EH (cell line): ENCODE results near the gene PNMT.

Experiments
- DNase-seq: peaks from one replicate; pipeline ENCODE4 v3.0.0-alpha.2; 2015; ENCODE audit warnings: low read depth

PNMT gene

GRCh38 chr17:39669897-39670735 is 1.9 kb downstream of the PNMT start:
- DNase-seq, result no peak

GRCh38 chr17:39670746-39671145 is 2.5 kb downstream of the PNMT start:
- DNase-seq, result no peak

GRCh38 chr17:39671651-39672521 is 3.6 kb downstream of the PNMT start:
- peak; percentile 44 for DNase-seq

GRCh38 chr17:39672522-39673334 is 4.5 kb downstream of the PNMT start:
- DNase-seq, result no peak

GRCh38 chr17:39673335-39674081 is 5.3 kb downstream of the PNMT start:
- no peak for DNase-seq

GRCh38 chr17:39674179-39674578 is 5.9 kb downstream of the PNMT start:
- DNase-seq, result no peak

- DNase-seq, result no peak
These were observed 6.6 kb downstream of the PNMT start for GRCh38 chr17:39674702-39675389.

- no peak for DNase-seq
These were observed 7.3 kb downstream of the PNMT start for GRCh38 chr17:39675390-39676082.

- peak; percentile 62 for DNase-seq
These were observed 8.1 kb downstream of the PNMT start for GRCh38 chr17:39676198-39676819.

GRCh38 chr17:39677072-39677471 is 8.8 kb downstream of the PNMT start:
- no peak for DNase-seq

- peak; percentile 75 for DNase-seq
These were observed 9.5 kb downstream of the PNMT start for GRCh38 chr17:39677542-39678339.

- DNase-seq, result no peak
These were observed 10.3 kb downstream of the PNMT start for GRCh38 chr17:39678340-39679116.

- no peak for DNase-seq
These were observed 11.4 kb downstream of the PNMT start for GRCh38 chr17:39679521-39680192.

- DNase-seq, result no peak
These were observed 15.2 kb downstream of the PNMT start for GRCh38 chr17:39683295-39683939.

- no peak for DNase-seq
These were observed 16.3 kb downstream of the PNMT start for GRCh38 chr17:39684369-39685192.

- DNase-seq, result no peak
These were observed 18.9 kb downstream of the PNMT start for GRCh38 chr17:39687101-39687545.
